BE2C (cell line): ENCODE results near the gene MCTP2.

ENCODE experiments used
- DNase-seq: peaks from one replicate; pipeline ENCODE4 v3.0.0-alpha.2; 2020
- H3K27me3 ChIP-seq: fragments of 250-450 bp; sonication (Bioruptor Pico); 2 replicates; pipeline ENCODE4 v1.5.1; 2020; ENCODE audit warnings: mild to moderate bottlenecking
- H3K36me3 ChIP-seq: fragments of 250-450 bp; sonication (Bioruptor Pico); 2 replicates; pipeline ENCODE4 v1.5.1; 2020; ENCODE audit warnings: mild to moderate bottlenecking
- H3K4me1 ChIP-seq: fragments of 250-450 bp; sonication (Bioruptor Pico); 2 replicates; pipeline ENCODE4 v1.5.1; 2020
- H3K4me3 ChIP-seq: 2 replicates; pipeline ENCODE4 v1.5.1; 2011; ENCODE audit warnings: low read depth, low read length
- H3K9me3 ChIP-seq: fragments of 250-450 bp; sonication (Bioruptor Pico); 2 replicates; pipeline ENCODE4 v1.5.1; 2020
- TF ChIP-seq, protein P1 (sequence below): IDR thresholded peaks from 2 replicates; pipeline ENCODE4 v1.5.1; 2012; ENCODE audit warnings: mild to moderate bottlenecking, low read depth, low read length

Gene MCTP2

GRCh38 chr15:94398001-94398400, 166.6 kb downstream of the MCTP2 start:
- Histone ChIP-seq H3K36me3 (no peaks in the 10 kb centered on the region), H3K4me1 (no peaks in the 10 kb centered on the region), H3K9me3 (no peaks in the 10 kb centered on the region), H3K27me3 (no peaks in the 10 kb centered on the region), H3K4me3 (no peak overlapping the region)
- DNase-seq: no peak
- TF ChIP-seq, protein P1, sequence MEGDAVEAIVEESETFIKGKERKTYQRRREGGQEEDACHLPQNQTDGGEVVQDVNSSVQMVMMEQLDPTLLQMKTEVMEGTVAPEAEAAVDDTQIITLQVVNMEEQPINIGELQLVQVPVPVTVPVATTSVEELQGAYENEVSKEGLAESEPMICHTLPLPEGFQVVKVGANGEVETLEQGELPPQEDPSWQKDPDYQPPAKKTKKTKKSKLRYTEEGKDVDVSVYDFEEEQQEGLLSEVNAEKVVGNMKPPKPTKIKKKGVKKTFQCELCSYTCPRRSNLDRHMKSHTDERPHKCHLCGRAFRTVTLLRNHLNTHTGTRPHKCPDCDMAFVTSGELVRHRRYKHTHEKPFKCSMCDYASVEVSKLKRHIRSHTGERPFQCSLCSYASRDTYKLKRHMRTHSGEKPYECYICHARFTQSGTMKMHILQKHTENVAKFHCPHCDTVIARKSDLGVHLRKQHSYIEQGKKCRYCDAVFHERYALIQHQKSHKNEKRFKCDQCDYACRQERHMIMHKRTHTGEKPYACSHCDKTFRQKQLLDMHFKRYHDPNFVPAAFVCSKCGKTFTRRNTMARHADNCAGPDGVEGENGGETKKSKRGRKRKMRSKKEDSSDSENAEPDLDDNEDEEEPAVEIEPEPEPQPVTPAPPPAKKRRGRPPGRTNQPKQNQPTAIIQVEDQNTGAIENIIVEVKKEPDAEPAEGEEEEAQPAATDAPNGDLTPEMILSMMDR: no peak

- H3K9me3 ChIP-seq: no peaks in the 10 kb centered on the region
- no peak for DNase-seq
- no peaks in the 10 kb centered on the region for H3K27me3 ChIP-seq
- no peaks in the 10 kb centered on the region for H3K4me1 ChIP-seq
- no peaks in the 10 kb centered on the region for H3K36me3 ChIP-seq
- TF ChIP-seq, protein P1: no peak
- no peak overlapping the region for H3K4me3 ChIP-seq
These were observed 169.4 kb downstream of the MCTP2 start for GRCh38 chr15:94400526-94401298.

DNA sequence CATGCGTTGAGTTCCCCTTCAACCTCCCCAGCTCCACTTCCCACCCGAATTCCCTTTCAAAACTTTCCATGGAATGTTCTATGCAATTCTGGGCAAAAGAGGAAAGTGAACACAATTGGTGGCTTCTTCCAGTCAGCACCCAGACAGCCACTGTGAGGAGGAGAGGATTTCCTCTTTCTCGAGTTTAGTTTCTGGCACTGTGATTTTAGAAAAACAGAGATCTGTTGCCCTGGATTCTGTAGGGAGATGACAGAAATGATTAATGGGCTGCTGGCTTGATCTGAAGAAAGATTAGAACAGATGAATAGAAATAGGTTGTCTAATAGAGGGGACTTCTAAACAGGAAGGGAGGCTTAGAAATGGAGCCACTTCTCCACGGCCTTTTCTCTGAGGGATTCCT, 172.0 kb downstream of the MCTP2 start:
- no peaks in the 10 kb centered on the region for H3K36me3 ChIP-seq
- DNase-seq: no peak
- H3K4me3 ChIP-seq: no peak overlapping the region
- TF ChIP-seq, protein P1: no peak
- no peaks in the 10 kb centered on the region for H3K27me3 ChIP-seq
- H3K9me3 ChIP-seq: no peaks in the 10 kb centered on the region
- no peaks in the 10 kb centered on the region for H3K4me1 ChIP-seq

DNA sequence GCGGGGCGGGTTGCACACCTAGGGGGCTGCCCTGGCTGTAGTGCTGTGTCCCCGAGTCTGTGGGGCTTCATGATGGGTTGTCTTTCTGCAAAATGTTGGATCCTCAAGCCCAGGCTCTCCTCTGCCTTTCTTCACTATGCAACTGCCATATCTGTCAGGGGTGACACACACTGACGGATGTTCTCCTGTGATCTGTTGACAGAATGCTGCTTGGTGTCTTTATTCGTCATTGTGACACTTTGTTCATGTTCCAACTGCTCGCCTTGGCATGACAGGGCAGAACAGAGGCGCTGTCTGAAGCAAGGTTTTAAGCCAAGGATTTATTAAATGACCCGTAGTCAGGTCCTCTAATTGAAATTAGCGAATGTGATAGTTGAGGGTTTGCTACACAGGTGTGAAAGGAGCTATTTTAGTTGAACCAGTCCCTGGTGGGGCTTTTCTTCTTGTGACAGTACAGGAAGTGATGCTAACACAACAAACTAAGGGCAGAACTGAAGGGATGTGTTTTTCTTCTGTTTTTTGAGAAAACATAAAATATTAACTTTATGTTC, 173.4 kb downstream of the MCTP2 start:
- H3K27me3 ChIP-seq: no peaks in the 10 kb centered on the region
- H3K4me1 ChIP-seq: no peaks in the 10 kb centered on the region
- TF ChIP-seq, protein P1: no peak
- no peak for DNase-seq
- no peaks in the 10 kb centered on the region for H3K36me3 ChIP-seq
- H3K4me3 ChIP-seq: no peak overlapping the region
- H3K9me3 ChIP-seq: no peaks in the 10 kb centered on the region

DNA sequence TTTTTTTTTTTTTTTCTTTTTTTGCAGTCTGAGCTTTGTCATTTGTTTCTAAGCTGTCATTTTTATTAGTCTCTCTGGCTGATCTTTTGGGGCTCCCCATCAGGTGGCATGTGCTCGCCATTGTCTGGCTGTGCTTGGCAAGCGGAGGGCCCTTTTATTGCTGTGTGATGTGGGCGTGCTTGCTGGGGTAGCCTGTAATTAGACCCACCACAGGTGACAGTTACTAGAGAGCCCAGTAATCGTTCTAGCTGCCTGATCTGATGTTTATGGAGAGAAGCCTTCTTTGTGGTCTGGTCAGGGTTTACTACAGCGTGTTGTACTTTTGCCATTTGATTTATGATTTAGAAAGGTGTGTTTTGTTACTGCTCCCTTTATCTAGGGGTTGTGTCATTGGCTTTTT, 179.9 kb downstream of the MCTP2 start:
- TF ChIP-seq, protein P1: no peak
- Histone ChIP-seq H3K4me3 (no peak overlapping the region), H3K4me1 (no peaks in the 10 kb centered on the region), H3K27me3 (no peaks in the 10 kb centered on the region), H3K36me3 (no peaks in the 10 kb centered on the region), H3K9me3 (no peaks in the 10 kb centered on the region)
- DNase-seq: no peak

DNA sequence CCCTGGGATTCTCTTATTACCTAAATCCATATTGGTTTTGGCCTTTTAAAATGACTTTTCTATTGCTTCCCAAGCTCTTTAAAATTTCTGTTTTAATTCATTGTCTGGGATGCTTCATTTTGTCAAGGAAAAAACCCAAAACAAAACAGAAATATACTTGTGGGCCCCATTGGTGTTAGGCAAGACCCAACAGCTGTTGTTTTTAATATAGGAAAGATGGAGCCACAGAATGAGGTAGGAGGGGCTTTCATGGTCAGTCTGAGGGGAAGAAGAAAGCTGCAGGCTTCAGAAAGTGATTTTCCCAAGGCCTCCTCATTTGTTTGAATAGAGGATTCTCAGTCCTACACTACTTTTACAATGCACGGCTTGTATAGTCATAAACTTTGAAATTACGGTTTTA, 180.5 kb downstream of the MCTP2 start:
- Histone ChIP-seq H3K36me3 (no peaks in the 10 kb centered on the region), H3K4me1 (no peaks in the 10 kb centered on the region), H3K9me3 (no peaks in the 10 kb centered on the region), H3K4me3 (no peak overlapping the region), H3K27me3 (no peaks in the 10 kb centered on the region)
- DNase-seq: no peak
- TF ChIP-seq, protein P1: no peak
